GM12892 (cell line): ENCODE data around the gene MPHOSPH9.
"Not testable (repeated sequence)": the region's sequence is repeated elsewhere in the genome, so short reads cannot be mapped to it uniquely, and the experiment has no call there.

Experiments used
- POLR2A ChIP-seq: IDR thresholded peaks from 2 replicates; pipeline ENCODE4 v1.6.1; 2011; ENCODE audit warnings: low read depth, low read length, control low read depth
- TAF1 ChIP-seq: IDR thresholded peaks from 2 replicates; pipeline ENCODE4 v1.6.1; 2011; ENCODE audit warnings: low read depth, mild to moderate bottlenecking, control low read depth, low read length, borderline replicate concordance

DNA sequence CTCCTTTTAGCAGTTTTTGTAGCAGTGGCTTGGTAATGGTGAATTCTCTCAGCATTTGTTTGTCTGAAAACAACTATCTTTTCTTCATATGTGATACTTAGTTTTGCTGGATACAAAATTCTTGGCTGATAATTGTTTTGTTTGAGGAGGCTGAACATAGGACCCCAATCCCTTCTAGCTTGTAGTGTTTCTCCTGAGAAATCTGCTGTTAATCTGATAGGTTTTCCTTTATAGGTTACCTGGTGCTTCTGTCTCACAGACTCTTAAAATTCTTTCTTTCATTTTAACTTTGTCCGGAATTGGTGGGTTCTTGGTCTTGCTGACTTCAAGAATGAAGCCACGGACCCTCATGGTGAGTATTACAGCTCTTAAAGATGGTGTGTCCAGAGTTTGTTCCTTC lies 15.2 kb upstream of the MPHOSPH9 start:
- not testable (repeated sequence) for TF ChIP-seq TAF1, POLR2A
